ENCODE data around the gene SGCB.

Gene SGCB

DNA sequence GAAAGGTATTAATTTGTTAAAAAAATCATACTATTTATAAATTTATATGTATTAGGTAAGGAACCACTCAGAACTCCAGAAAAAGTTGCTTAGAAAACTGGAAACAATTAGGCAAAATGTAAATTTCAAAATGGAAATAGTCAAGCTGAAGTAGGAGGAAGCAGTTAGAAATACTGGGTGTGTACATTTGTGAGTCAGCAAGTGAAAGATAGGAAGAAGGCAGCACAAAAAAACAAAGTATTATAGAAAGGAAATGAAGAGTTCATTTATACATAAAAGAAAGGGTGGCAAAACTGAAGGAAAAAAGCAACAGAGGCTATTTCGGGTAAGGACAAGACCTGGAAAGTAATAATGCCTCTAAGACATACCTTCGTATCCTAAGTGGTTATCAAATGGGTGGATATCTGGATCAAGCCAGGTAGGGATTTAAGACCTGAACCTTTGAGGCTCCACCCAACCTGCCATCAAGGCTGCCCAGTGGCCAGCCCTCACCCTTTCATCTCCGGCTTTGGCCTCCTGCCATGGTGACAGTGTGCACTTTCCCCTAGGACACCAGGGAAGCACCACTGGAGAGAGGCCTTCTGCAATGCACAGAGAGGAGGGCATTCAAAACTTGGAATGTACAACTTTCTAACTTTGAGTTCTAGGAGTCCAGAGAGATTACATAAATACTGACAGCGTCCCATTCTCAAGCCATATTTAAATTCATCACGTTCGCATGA, 18.0 kb downstream of the SGCB start, which contains the start of gene LRRC66:
Gene LRRC66, minus strand, starts transcription at position 428 of the 722 bp plus-strand sequence. CDS start 2,750 bp downstream, outside the sequence.
- no peak for DNase-seq (ENCODE audit: low read depth)

DNA sequence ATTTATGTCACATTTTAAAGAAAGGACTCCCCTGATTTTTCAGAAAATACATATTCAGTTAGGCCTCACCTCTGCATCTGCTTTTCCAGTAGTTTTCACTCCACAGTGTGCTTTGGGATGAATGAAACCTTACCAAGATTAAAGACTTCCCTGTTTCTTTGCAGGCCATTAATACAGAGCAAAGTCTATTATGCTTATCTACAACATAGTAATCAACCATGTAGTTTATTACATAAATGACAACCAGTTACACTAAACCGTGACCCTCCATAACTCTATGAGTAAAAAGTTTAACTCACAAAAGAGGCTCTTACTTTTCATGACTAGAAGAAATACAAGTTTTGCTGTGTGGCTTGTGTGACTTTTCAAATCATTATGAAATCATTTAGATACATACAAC, 20.3 kb downstream of the SGCB start:
- no peak for DNase-seq (ENCODE audit: low read depth)

DNA sequence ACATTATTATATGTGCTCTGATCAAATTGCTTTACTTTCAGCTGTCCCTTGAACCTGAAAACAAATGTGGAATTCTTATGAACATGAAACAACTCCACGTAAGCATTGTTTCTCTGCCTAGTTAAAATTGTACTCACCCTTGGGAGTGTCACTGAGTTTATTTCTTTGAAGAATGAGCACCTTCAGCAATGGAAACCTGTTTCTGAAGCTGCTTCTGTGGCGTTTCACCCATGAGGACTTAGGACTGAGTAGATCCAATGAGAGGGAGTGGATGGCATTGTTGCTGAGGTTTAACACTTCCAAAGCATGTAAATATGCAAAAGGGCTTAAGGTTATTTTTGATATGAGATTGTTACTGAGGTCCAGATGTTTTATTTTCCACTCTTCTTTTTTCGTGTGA, 21.1 kb downstream of the SGCB start:
- DNase-seq (ENCODE audit: low read depth) = no peak

DNA sequence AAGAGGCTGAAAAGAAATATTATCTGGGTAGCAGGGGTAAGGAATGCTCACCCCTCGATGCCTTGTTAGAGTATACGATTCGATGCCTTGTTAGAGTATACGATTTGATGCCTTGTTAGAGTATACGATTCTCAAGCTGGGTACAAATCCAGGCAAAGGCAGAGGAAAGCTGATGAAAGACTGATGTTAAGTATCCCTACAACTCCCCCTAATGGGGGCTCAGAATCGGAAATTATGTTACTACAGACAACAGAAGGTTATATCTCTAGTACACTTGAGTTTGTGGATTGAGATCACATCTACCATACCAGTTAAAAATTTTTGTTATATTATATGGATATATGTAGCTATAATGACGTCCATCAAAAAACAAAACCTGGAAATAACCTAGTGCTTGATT, 22.7 kb downstream of the SGCB start:
- DNase-seq (ENCODE audit: low read depth) = no peak

DNA sequence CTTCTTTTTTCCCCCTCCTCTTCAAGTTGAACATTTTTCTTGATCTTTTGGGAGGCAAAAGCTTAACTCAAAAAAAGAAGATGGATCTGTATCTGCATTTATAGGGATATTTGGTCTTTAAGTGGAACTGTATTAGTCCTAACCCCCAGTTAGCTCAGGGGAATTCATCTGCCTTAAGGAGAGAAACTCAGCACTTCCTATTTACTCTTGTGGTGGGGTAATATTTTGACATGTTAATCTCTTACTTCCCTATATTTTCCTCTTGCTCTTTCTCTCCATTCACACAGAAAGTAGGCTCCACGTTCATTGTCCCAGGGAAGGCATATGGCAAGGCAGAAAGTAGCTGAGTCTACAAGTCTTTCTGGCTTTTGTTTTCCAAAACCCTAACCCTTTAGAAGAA, 23.2 kb downstream of the SGCB start:
- no peak for DNase-seq (ENCODE audit: low read depth)

DNA sequence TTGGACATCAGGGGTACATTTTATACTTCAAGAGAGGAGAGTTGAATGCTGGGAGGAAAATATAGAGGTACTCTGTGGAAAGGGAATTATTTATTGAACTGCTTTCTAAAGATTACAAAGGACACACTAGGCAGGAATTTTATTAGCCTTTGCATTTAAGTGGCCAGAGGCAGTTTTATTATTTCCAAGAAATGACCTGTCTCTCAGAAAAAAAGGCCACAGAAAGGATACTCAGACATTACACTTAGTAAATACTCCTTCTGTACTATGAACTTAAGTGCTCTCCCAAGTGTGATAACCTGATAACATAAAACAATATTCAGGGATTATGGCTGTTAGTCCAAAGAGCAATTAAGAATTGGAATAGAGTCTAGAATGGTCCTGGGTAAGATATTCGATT, 25.4 kb downstream of the SGCB start:
- no peak for DNase-seq (ENCODE audit: low read depth)

DNA sequence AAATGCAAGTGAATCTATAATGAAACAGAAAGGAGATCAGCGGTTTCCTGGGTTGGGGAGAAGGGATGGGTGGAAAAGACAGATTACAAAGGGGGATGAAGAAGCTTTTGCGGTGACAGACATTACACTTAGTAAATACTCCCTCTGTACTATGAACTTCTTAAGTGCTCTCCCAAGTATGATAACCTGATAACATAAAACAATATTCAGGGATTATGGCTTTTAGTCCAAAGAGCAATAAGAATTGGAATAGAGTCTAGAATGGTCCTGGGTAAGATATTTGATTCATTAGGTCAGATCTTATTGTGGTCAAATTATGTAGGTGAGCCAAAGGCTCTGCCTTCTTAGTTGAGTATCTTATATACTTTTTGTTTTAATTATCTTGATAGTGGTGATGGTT, 27.1 kb downstream of the SGCB start:
- no peak for DNase-seq (ENCODE audit: low read depth)

DNA sequence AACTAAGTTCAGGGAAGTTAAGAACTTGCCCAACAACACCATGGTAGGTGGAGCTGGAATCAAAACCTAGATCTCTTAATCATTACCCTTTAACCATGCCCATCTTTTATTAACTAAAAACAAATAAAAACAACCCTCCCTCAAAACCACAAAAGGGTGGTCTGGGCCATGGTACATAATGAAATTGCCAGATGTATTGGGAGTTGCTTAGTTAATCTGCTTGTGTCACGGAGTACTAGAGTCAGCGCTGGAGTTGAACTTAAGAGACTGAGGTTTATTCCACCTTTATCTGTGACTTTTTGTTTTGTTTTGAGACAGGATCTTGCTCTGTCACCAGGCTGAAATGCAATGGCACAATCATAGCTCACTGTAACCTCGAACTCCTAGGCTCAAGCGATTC, 31.2 kb downstream of the SGCB start:
- no peak for DNase-seq (ENCODE audit: low read depth)

DNA sequence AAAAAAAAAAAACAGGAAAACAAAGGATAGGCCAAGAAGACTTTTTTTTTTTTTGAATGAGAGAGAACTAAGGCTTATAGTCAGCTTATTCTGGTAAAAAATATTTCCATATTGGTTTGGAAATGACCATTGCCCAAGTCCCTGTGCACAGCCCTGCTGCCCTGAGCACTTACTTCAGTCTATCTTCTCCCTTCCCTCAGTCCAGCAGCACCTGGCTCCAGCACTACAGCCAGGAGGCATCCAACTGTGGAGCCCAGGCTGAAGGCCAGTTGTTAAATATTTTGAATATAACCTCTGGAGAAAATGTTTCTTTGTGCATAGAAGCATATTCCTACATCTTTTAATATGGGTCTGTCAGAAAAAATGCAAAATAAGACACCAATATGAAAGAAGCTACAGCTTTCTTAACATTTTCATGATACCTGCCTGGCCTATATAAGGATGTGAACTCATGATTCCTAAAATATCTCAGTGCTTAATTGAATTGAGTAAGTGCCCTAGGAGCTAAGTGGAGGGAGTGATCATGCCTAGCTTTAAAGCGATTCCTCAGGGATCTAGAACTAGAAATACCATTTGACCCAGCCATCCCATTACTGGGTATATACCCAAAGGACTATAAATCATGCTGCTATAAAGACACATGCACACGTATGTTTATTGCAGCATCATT, 32.4 kb downstream of the SGCB start:
- no peak for DNase-seq (ENCODE audit: low read depth)

DNA sequence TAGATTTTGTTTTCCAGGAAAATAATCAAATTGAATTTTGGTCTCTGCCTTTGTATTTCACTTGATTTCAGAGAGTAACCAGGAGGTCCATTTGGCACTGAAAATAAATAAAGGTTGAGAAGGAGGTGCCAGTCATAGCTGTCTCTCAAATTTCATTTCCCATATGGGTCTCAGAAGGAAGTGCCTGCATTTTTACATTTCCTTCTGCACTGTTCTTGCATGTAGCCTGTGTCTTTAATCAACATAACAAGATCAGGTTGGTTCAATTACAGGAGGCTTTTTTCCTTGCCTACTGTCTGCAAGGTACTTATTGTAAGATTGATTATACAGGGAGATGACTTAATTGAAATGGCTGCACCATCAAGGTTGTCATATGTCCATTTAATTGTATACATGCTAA, 33.7 kb downstream of the SGCB start:
- no peak for DNase-seq (ENCODE audit: low read depth)

DNA sequence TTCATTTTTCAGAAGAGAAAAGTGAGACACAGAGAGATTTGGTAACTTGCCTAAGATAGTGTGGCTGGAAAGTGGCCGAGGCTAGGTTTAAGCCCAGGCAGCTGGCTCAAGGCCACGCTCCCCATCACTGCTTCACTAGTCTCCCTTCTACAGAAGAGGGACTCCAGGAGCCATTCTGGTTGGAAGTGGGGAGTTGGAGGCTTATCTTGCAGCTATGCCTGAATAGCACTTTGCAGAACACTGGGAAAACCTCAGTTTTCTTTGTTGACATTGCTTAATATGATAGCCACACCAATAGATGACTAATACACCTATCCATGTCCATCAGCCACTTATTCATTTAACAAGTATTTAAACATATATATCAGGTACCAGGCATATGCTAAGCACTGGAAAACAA, 36.5 kb downstream of the SGCB start:
- DNase-seq (ENCODE audit: low read depth) = no peak

DNA sequence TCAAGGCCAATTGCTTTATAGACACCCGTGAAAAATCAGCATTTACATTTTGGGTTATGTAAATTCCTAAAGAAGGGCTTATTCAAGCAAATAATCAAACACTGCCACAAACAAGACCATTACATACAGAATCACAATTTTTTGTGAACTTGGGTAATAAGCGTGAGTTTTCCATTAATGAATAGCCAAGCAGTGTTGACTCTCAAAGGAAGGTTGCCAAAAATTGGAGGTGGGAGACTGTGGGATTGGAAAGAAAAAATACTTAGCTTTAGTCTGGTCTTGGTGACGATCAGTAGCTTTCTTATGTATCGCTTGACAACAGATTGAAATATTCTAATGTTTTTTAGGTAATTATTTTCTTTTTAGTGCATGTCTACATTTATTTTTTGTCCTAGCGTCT, 38.8 kb downstream of the SGCB start:
- DNase-seq (ENCODE audit: low read depth) = no peak

DNA sequence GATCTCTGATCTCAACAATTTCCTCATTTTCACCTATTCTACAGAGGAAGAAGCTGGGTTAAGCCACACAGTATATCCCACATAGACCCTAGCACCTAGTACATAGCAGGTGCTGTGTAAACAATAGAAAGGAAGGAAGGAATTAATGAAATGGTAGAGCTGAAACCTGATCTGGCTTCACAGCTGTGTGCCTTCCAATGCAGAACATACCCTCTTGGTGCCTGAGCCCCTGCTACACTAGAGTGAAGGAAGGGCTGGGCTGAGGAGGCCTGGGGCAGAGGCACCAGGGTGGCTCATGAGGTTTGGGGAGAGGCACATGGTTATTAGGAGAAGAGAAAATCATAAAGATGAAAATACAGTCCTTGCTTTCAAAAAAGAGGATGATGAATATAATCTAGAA, 39.3 kb downstream of the SGCB start:
- DNase-seq (ENCODE audit: low read depth) = no peak

DNA sequence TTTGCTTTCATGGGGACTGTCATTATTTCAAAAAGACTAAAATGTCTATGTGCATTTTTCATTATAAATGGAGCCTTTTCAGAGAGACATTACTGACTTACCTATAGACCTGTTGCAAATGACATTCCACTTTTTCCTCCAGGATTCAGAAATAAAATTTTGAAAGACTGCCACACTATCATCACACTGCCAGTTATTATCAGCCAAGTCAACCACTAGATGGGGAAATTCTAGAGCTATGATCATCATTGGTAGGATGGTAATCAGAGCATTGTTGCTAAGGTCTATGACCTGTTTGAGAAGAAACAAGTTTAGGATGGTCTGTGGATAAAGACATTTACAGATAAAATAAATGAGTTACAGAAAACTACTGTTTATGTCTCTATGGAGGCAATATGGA, 40.5 kb downstream of the SGCB start:
- DNase-seq (ENCODE audit: low read depth) = no peak

DNA sequence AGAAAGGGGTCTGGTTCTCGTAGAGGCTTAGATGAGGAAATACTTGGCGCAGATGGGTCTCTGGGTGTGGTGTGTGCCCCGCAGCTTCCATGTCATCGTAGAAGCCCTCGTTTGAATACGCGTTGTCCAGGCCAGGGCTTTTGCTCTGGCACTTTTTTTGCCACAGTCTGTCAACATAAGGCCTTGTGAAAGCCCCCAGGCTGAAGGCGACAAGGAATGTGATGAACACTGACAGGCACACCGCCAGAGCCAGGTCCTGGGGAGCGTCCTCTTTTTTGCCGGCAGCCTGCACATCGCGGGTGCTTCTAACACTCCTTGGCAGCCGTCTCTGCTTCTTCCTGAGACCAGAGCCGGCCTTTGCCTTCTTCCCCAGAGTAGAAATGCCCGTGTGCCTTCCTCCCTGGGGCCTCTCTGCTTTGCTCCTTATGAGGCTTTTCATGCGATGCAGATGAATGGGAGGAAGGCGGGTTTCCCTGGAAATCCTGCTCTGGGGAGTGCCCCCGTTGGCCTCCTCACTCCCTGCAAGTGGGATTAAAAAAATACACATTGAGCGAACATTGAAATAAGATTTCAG, 42.4 kb downstream of the SGCB start:
- no peak for DNase-seq (ENCODE audit: low read depth)

Data from activated gamma-delta T cell treated with anti-CD3 and anti-CD28 coated beads, Interleukin-2, amount 50 U/mL, for 16 hours (primary cell).